HG03103 (cell line): Measurements from ENCODE around the gene SCGB1D4.

Experiments
- ATAC-seq: cut with Tn5 transposase; IDR thresholded peaks from one replicate; pipeline ENCODE4 v1.9.1; 2021; ENCODE audit warnings: low read depth; ENCODE audit not compliant: unreplicated experiment

Gene SCGB1D4

GRCh38 chr11:62280452-62280851 lies 18.4 kb downstream of the SCGB1D4 start:
- no peak for ATAC-seq

- ATAC-seq: no peak
Measured at GRCh38 chr11:62273789-62274275, 25.0 kb downstream of the SCGB1D4 start.

GRCh38 chr11:62273284-62273683 lies 25.6 kb downstream of the SCGB1D4 start:
- no peak for ATAC-seq

- no peak for ATAC-seq
Measured at GRCh38 chr11:62269654-62270278, 29.1 kb downstream of the SCGB1D4 start, which contains the start of gene SCGB2A2. SCGB2A2 (plus strand) TSS chr11:62270158; CDS start chr11:62270217, 59 bp downstream.

GRCh38 chr11:62267576-62267975 lies 31.3 kb downstream of the SCGB1D4 start:
- ATAC-seq: no peak

GRCh38 chr11:62267050-62267449 lies 31.8 kb downstream of the SCGB1D4 start:
- ATAC-seq: no peak

GRCh38 chr11:62266558-62266957 lies 32.3 kb downstream of the SCGB1D4 start:
- ATAC-seq: no peak

- ATAC-seq: no peak
Measured at GRCh38 chr11:62264004-62264403, 34.9 kb downstream of the SCGB1D4 start.

GRCh38 chr11:62260261-62260953 lies 38.5 kb downstream of the SCGB1D4 start:
- no peak for ATAC-seq

- ATAC-seq: no peak
Measured at GRCh38 chr11:62256281-62256680, 42.6 kb downstream of the SCGB1D4 start.

- no peak for ATAC-seq
Measured at GRCh38 chr11:62253999-62254542, 44.8 kb downstream of the SCGB1D4 start.

GRCh38 chr11:62251698-62252097 lies 47.2 kb downstream of the SCGB1D4 start:
- no peak for ATAC-seq
